Measurements from ENCODE around the gene KIF26B.
"Not testable (repeated sequence)": the region's sequence is repeated elsewhere in the genome, so short reads cannot be mapped to it uniquely, and the experiment has no call there.

KIF26B gene

GRCh38 chr1:245322673-245323072, 167.9 kb downstream of the KIF26B start:
- no peak overlapping the region for H2AFZ ChIP-seq (ENCODE audit: low read length)
- no peaks in the 10 kb centered on the region for H3K27me3 ChIP-seq (replicated peaks; ENCODE audit: insufficient read depth, low read length)
- no peak overlapping the region for H3K4me3 ChIP-seq (ENCODE audit: low read length)
- no peaks in the 10 kb centered on the region for H3K9me3 ChIP-seq (replicated peaks; ENCODE audit: insufficient read depth, low read length)
- no peaks in the 10 kb centered on the region for H3F3A ChIP-seq (ENCODE audit: insufficient read depth, low read length)
- H3K9me2 ChIP-seq (replicated peaks; ENCODE audit: insufficient read depth, low read length) = no peaks in the 10 kb centered on the region
- no peaks in the 10 kb centered on the region for H4K20me1 ChIP-seq (ENCODE audit: insufficient read depth, low read length)
- no peaks in the 10 kb centered on the region for H3K79me2 ChIP-seq (ENCODE audit: low read length)
- no peak for DNase-seq
- H3K36me3 ChIP-seq (replicated peaks; ENCODE audit: insufficient read depth, low read length) = no peaks in the 10 kb centered on the region
- no peak overlapping the region for H3K4me2 ChIP-seq (ENCODE audit: low read depth, low read length)
- H3K4me1 ChIP-seq (ENCODE audit: low read length) = no peaks in the 10 kb centered on the region
- H3K27ac ChIP-seq (ENCODE audit: low read length) = no peak overlapping the region
- TF ChIP-seq EZH2phosphoT487 (IDR thresholded peaks at IDR 0.05; ENCODE audit: low read length) = no peak
- no peak for TF ChIP-seq EZH2 (optimal IDR thresholded peaks at IDR 0.05; ENCODE audit: low read depth, low read length)
- no peak for TF ChIP-seq CTCF (IDR thresholded peaks at IDR 0.05; ENCODE audit: low read length)
- H3K9ac ChIP-seq (ENCODE audit: low read length) = no peak overlapping the region

GRCh38 chr1:245323765-245324164, 169.0 kb downstream of the KIF26B start:
- H3K79me2 ChIP-seq (ENCODE audit: low read length); H3K27ac ChIP-seq (ENCODE audit: low read length); H3K27me3 ChIP-seq (replicated peaks; ENCODE audit: insufficient read depth, low read length); H3K36me3 ChIP-seq (replicated peaks; ENCODE audit: insufficient read depth, low read length); H3F3A ChIP-seq (ENCODE audit: insufficient read depth, low read length); H3K9me2 ChIP-seq (replicated peaks; ENCODE audit: insufficient read depth, low read length); H4K20me1 ChIP-seq (ENCODE audit: insufficient read depth, low read length); H2AFZ ChIP-seq (ENCODE audit: low read length); DNase-seq; H3K9me3 ChIP-seq (replicated peaks; ENCODE audit: insufficient read depth, low read length); H3K4me3 ChIP-seq (ENCODE audit: low read length); H3K4me1 ChIP-seq (ENCODE audit: low read length); H3K4me2 ChIP-seq (ENCODE audit: low read depth, low read length); H3K9ac ChIP-seq (ENCODE audit: low read length): not testable (repeated sequence)

DNA sequence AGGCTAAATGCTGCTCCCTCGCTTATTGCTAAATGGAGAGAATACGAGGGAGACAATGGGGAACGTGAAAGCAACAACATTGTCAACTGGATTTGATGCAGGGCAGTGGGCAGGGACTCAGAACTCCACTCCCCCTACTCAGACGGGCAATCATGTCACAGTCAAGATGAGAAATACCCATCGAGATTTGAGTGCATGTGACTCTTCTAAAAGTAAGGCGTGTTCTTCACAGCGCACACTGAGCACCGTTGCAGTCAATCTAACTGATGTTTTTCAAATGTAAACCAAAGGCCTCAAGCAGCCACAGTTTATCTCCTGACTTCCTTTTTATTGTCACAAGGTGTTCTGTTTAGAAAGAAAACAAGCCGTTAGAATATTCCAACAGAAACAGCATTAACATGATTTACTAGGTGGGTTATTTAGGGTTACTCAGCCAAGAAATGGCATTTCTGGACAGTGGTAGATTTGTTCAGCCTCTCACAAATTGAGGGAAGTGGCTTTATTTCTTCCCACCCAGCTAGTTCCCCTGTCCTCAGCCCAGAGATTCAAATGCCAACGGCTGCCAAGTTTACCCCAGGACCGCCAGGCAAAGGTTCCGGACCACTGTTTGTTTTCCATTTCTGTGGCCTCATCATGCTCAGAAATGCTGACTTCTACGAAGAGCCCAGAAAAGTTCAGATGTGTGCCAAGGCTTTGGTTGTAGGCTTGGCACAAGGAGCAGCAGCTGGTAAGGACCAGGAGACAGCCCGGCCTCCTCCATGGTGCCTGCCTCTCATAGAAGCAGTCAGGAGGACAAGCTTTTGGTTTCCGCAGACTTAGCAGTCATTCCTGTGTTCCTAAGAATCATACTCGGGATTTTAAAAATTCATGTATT, 171.4 kb downstream of the KIF26B start:
- H3K79me2 ChIP-seq (ENCODE audit: low read length) = no peaks in the 10 kb centered on the region

More for the DNA sequence above, 171.4 kb downstream of the KIF26B start:
- TF ChIP-seq EZH2phosphoT487 (IDR thresholded peaks at IDR 0.05; ENCODE audit: low read length) (no peak), EZH2 (optimal IDR thresholded peaks at IDR 0.05; ENCODE audit: low read depth, low read length) (no peak), CTCF (IDR thresholded peaks at IDR 0.05; ENCODE audit: low read length) (no peak)
- Histone ChIP-seq H3K27ac (ENCODE audit: low read length) (no peak overlapping the region), H3K9me3 (replicated peaks; ENCODE audit: insufficient read depth, low read length) (no peaks in the 10 kb centered on the region), H3K4me2 (ENCODE audit: low read depth, low read length) (no peak overlapping the region), H2AFZ (ENCODE audit: low read length) (no peak overlapping the region), H4K20me1 (ENCODE audit: insufficient read depth, low read length) (no peaks in the 10 kb centered on the region), H3F3A (ENCODE audit: insufficient read depth, low read length) (no peaks in the 10 kb centered on the region), H3K4me1 (ENCODE audit: low read length) (no peaks in the 10 kb centered on the region), H3K36me3 (replicated peaks; ENCODE audit: insufficient read depth, low read length) (no peaks in the 10 kb centered on the region), H3K4me3 (ENCODE audit: low read length) (no peak overlapping the region), H3K9me2 (replicated peaks; ENCODE audit: insufficient read depth, low read length) (no peaks in the 10 kb centered on the region), H3K9ac (ENCODE audit: low read length) (no peak overlapping the region), H3K27me3 (replicated peaks; ENCODE audit: insufficient read depth, low read length) (no peaks in the 10 kb centered on the region)
- no peak for DNase-seq

All from MM.1S (cell line).